ENCODE data around the gene CYP3A5. TPM values are rescaled to one million over a fixed set of nuclear protein-coding genes. Genes with fewer than 3 reads are reported as not detected.

Gene CYP3A5
- total RNA-seq, 1 donor from 2014 or later: not detected

GRCh38 chr7:99605527-99605926 lies 74.3 kb downstream of the CYP3A5 start:
- Mint-ChIP-seq H3K27ac (no peak overlapping the region), H3K4me1 (no peaks in the 10 kb centered on the region), H3K9me3 (no peaks in the 10 kb centered on the region), H3K36me3 (ENCODE audit: low read depth) (no peaks in the 10 kb centered on the region), H3K27me3 (no peaks in the 10 kb centered on the region), H3K4me3 (no peak overlapping the region)
- ChIA-PET POLR2A (no interaction called here), CTCF (no interaction called here)
- no peak for TF ChIP-seq CTCF (IDR thresholded peaks at IDR 0.05)
- intact Hi-C loops (cut with micrococcal nuclease): no loop called here
- DNase-seq (no peak), ATAC-seq (ENCODE audit: low read depth) (no peak)

GRCh38 chr7:99601656-99602310 lies 78.0 kb downstream of the CYP3A5 start:
- no peak overlapping the region for H3K27ac Mint-ChIP-seq
- DNase-seq (no peak), ATAC-seq (ENCODE audit: low read depth) (no peak)
- H3K27me3 Mint-ChIP-seq: no peaks in the 10 kb centered on the region
- intact Hi-C loops (cut with micrococcal nuclease): no loop called here
- no peaks in the 10 kb centered on the region for H3K4me1 Mint-ChIP-seq
- no peak for TF ChIP-seq CTCF (IDR thresholded peaks at IDR 0.05)
- no peaks in the 10 kb centered on the region for H3K36me3 Mint-ChIP-seq (ENCODE audit: low read depth)
- H3K9me3 Mint-ChIP-seq: no peaks in the 10 kb centered on the region
- H3K4me3 Mint-ChIP-seq: no peak overlapping the region
- ChIA-PET POLR2A (no interaction called here), CTCF (no interaction called here)

- Mint-ChIP-seq H3K9me3 (no peaks in the 10 kb centered on the region), H3K27ac (no peak overlapping the region), H3K36me3 (ENCODE audit: low read depth) (no peaks in the 10 kb centered on the region), H3K4me1 (no peaks in the 10 kb centered on the region), H3K27me3 (no peaks in the 10 kb centered on the region), H3K4me3 (no peak overlapping the region)
- no peak for TF ChIP-seq CTCF (IDR thresholded peaks at IDR 0.05)
- ATAC-seq (ENCODE audit: low read depth) (no peak), DNase-seq (no peak)
- POLR2A ChIA-PET: no interaction called here
- intact Hi-C loops (cut with micrococcal nuclease): no loop called here
- CTCF ChIA-PET: no interaction called here
Measured at GRCh38 chr7:99599836-99600235, 80.0 kb downstream of the CYP3A5 start.

Other genes with a start within 250 kb of the CYP3A5 start
- gene PTCD1, start 241.2 kb downstream of the CYP3A5 start, total RNA-seq: 8.4 and 13.4 TPM in 2 replicates
- gene CPSF4, start 241.1 kb downstream of the CYP3A5 start, total RNA-seq: 46.2 and 60.9 TPM in 2 replicates
- 248 and 334 TPM in 2 replicates for gene ATP5MF, start 213.8 kb downstream of the CYP3A5 start, total RNA-seq
- gene ZNF789, start 207.1 kb downstream of the CYP3A5 start, total RNA-seq: 24.5 and 38.3 TPM in 2 replicates
- gene ZNF394, start 179.7 kb downstream of the CYP3A5 start, total RNA-seq: 61.5 and 61.7 TPM in 2 replicates
- 9.5 and 10.3 TPM in 2 replicates for gene ZKSCAN5, start 175.3 kb downstream of the CYP3A5 start, total RNA-seq
- gene FAM200A, start 127.9 kb downstream of the CYP3A5 start, total RNA-seq: 9.2 and 9.3 TPM in 2 replicates
- 98.5 and 116 TPM in 2 replicates for gene ZNF655, start 121.4 kb downstream of the CYP3A5 start, total RNA-seq
- 0.53 and 1.5 TPM in 2 replicates for gene TMEM225B, start 81.7 kb downstream of the CYP3A5 start, total RNA-seq
- 28.5 and 33.4 TPM in 2 replicates for gene ZSCAN25, start 63.0 kb downstream of the CYP3A5 start, total RNA-seq
- gene CYP3A7, start 55.2 kb upstream of the CYP3A5 start, total RNA-seq: not detected in 2 replicates
- gene CYP3A4, start 104.2 kb upstream of the CYP3A5 start, total RNA-seq: not detected in 2 replicates
- not detected in 2 replicates for gene CYP3A43, start 148.0 kb upstream of the CYP3A5 start, total RNA-seq
- gene OR2AE1, start 197.0 kb upstream of the CYP3A5 start, total RNA-seq: 0.39 and 1.3 TPM in 2 replicates
- 33.1 and 35.8 TPM in 2 replicates for gene TRIM4, start 239.5 kb upstream of the CYP3A5 start, total RNA-seq
- gene GJC3, start 249.6 kb upstream of the CYP3A5 start, total RNA-seq: not detected in 2 replicates